WTC11 (cell line): ENCODE measurements around the gene TAS2R42. TPM values are rescaled to one million over a fixed set of nuclear protein-coding genes. Genes with fewer than 3 reads are reported as not detected.
A peak's percentile ranks its signal among the peaks of the same experiment; 100 is the strongest.

ENCODE experiments used
- ATF1 ChIP-seq: sonication (generic); formaldehyde crosslinking; IDR thresholded peaks from 2 replicates; pipeline ENCODE4 v1.8.1; 2023; ENCODE audit warnings: mild to moderate bottlenecking, moderate library complexity, missing genetic modification reagents
- CREM ChIP-seq: sonication (generic); formaldehyde crosslinking; IDR thresholded peaks from 2 replicates; pipeline ENCODE4 v1.8.1; 2022; ENCODE audit warnings: mild to moderate bottlenecking, missing genetic modification reagents, moderate library complexity
- FOXK1 ChIP-seq: sonication (generic); formaldehyde crosslinking; IDR thresholded peaks from 2 replicates; pipeline ENCODE4 v1.8.0; 2022; ENCODE audit warnings: mild to moderate bottlenecking, moderate library complexity, missing genetic modification reagents
- IRF1 ChIP-seq: sonication (generic); formaldehyde crosslinking; IDR thresholded peaks from 2 replicates; pipeline ENCODE4 v1.8.0; 2023; ENCODE audit warnings: missing genetic modification reagents
- MLX ChIP-seq: sonication (generic); formaldehyde crosslinking; IDR thresholded peaks from 2 replicates; pipeline ENCODE4 v1.8.1; 2023; ENCODE audit warnings: mild to moderate bottlenecking, missing genetic modification reagents, moderate library complexity
- MXD4 ChIP-seq: fragments of 250-450 bp; sonication (Bioruptor Pico); IDR thresholded peaks from 2 replicates; pipeline ENCODE4 v1.8.0; 2021; ENCODE audit warnings: mild to moderate bottlenecking, moderate library complexity, borderline replicate concordance
- NR1H2 ChIP-seq: sonication (generic); formaldehyde crosslinking; IDR thresholded peaks from 2 replicates; pipeline ENCODE4 v1.9.0; 2021; ENCODE audit warnings: mild to moderate bottlenecking, moderate library complexity, missing genetic modification reagents
- NR2C2 ChIP-seq: sonication (generic); formaldehyde crosslinking; IDR thresholded peaks from 2 replicates; pipeline ENCODE4 v1.8.0; 2022; ENCODE audit warnings: mild to moderate bottlenecking, missing genetic modification reagents
- RORB ChIP-seq: fragments of 250-450 bp; sonication (Bioruptor Pico); IDR thresholded peaks from 2 replicates; pipeline ENCODE4 v1.9.0; 2021; ENCODE audit warnings: mild to moderate bottlenecking
- SOX15 ChIP-seq: fragments of 250-450 bp; sonication (Bioruptor Pico); IDR thresholded peaks from 2 replicates; pipeline ENCODE4 v1.9.0; 2021; ENCODE audit warnings: mild to moderate bottlenecking
- ZNF281 ChIP-seq: sonication (generic); formaldehyde crosslinking; IDR thresholded peaks from 2 replicates; pipeline ENCODE4 v1.8.0; 2023; ENCODE audit warnings: mild to moderate bottlenecking, missing genetic modification reagents
- ZNF425 ChIP-seq: fragments of 250-450 bp; sonication (Bioruptor Pico); conservative IDR thresholded peaks from 2 replicates; pipeline ENCODE4 v1.9.0; 2021; ENCODE audit warnings: mild to moderate bottlenecking
- total RNA-seq: library from RNA; stranded (reverse); gene quantifications from 3 replicates; pipeline ENCODE4 v1.2.3, GENCODE V29; 2021
- TF ChIP-seq, protein P1 (sequence below): fragments of 200-600 bp; IDR thresholded peaks from 2 replicates; pipeline ENCODE4 v1.8.0; 2022; ENCODE audit warnings: antibody characterized with exemption
- TF ChIP-seq, protein P2 (sequence below): fragments of 250-450 bp; sonication (Bioruptor Pico); IDR thresholded peaks from 2 replicates; pipeline ENCODE4 v1.9.0; 2021; ENCODE audit warnings: moderate library complexity, mild to moderate bottlenecking, inconsistent platforms, borderline replicate concordance
- TF ChIP-seq, protein P3 (sequence below): sonication (generic); formaldehyde crosslinking; IDR thresholded peaks from 2 replicates; pipeline ENCODE4 v1.8.1; 2022; ENCODE audit warnings: mild to moderate bottlenecking, missing genetic modification reagents, moderate library complexity, borderline replicate concordance
- TF ChIP-seq, protein P4 (sequence below): sonication (generic); formaldehyde crosslinking; IDR thresholded peaks from 2 replicates; pipeline ENCODE4 v1.8.0; 2022; ENCODE audit warnings: mild to moderate bottlenecking, missing genetic modification reagents

The TAS2R42 gene
- total RNA-seq, 1 experiment from 2014 or later: not detected

DNA sequence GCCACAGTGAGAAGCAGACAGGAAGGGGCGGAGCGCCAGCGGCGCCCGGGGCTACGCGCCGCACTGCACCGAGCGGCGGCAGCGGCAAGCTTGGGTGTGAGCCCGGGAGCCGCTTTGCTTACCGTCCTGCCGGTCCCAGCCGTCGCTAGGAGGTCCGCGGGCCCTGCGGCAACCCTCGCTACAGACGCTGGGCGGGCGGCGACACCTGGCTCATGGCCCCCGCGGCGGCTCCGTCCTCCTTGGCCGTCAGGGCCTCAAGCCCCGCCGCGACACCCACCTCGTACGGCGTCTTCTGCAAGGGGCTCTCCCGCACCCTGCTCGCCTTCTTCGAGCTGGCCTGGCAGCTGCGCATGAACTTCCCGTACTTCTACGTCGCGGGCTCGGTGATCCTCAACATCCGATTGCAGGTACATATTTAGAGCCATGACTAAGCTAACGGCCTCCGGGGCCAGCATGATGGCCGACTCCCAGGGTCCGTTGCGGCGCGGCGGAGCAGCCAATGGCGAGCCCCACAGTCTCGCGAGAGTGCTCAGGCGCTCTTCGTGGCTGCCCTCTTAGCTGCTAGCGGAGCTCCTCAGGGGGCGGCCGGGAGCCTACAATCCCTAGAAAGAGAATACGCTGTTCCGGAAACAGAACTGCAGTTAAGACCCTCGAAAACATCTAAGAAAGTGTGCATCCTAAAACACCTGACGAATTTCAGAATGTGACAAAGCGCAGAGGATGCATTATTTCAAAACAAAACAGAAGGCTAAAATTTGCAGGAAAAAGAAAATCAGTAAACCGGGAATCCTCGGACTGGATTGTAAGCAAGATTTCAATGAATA is 15.4 kb downstream of the TAS2R42 start, which contains the start of gene SMIM10L1 (continued):
- TF ChIP-seq, protein P1, sequence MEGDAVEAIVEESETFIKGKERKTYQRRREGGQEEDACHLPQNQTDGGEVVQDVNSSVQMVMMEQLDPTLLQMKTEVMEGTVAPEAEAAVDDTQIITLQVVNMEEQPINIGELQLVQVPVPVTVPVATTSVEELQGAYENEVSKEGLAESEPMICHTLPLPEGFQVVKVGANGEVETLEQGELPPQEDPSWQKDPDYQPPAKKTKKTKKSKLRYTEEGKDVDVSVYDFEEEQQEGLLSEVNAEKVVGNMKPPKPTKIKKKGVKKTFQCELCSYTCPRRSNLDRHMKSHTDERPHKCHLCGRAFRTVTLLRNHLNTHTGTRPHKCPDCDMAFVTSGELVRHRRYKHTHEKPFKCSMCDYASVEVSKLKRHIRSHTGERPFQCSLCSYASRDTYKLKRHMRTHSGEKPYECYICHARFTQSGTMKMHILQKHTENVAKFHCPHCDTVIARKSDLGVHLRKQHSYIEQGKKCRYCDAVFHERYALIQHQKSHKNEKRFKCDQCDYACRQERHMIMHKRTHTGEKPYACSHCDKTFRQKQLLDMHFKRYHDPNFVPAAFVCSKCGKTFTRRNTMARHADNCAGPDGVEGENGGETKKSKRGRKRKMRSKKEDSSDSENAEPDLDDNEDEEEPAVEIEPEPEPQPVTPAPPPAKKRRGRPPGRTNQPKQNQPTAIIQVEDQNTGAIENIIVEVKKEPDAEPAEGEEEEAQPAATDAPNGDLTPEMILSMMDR: no peak
- TF ChIP-seq, protein P2, sequence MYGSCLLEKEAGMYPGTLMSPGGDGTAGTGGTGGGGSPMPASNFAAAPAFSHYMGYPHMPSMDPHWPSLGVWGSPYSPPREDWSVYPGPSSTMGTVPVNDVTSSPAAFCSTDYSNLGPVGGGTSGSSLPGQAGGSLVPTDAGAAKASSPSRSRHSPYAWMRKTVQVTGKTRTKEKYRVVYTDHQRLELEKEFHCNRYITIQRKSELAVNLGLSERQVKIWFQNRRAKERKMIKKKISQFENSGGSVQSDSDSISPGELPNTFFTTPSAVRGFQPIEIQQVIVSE (CRISPR knock-in tag): no peak
- TF ChIP-seq IRF1 (no peak), ZNF281 (CRISPR knock-in tag) (no peak), FOXK1 (CRISPR knock-in tag) (peak; percentile 62; the same call in 1 of the 2 replicates), ATF1 (no peak; the same call in 1 of the 2 replicates), NR2C2 (CRISPR knock-in tag) (no peak), ZNF425 (CRISPR knock-in tag) (no peak), CREM (no peak), MLX (CRISPR knock-in tag) (no peak), MXD4 (no peak), NR1H2 (CRISPR knock-in tag) (no peak), SOX15 (CRISPR knock-in tag) (no peak), RORB (no peak)
- TF ChIP-seq, protein P3, sequence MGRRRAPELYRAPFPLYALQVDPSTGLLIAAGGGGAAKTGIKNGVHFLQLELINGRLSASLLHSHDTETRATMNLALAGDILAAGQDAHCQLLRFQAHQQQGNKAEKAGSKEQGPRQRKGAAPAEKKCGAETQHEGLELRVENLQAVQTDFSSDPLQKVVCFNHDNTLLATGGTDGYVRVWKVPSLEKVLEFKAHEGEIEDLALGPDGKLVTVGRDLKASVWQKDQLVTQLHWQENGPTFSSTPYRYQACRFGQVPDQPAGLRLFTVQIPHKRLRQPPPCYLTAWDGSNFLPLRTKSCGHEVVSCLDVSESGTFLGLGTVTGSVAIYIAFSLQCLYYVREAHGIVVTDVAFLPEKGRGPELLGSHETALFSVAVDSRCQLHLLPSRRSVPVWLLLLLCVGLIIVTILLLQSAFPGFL (CRISPR knock-in tag): 0 out of 2 replicates have a peak, but pooled peaks have one; percentile 40
- TF ChIP-seq, protein P4, sequence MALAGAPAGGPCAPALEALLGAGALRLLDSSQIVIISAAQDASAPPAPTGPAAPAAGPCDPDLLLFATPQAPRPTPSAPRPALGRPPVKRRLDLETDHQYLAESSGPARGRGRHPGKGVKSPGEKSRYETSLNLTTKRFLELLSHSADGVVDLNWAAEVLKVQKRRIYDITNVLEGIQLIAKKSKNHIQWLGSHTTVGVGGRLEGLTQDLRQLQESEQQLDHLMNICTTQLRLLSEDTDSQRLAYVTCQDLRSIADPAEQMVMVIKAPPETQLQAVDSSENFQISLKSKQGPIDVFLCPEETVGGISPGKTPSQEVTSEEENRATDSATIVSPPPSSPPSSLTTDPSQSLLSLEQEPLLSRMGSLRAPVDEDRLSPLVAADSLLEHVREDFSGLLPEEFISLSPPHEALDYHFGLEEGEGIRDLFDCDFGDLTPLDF (CRISPR knock-in tag): no peak
